ENCODE results near the gene KICS2. TPM values are rescaled to one million over a fixed set of nuclear protein-coding genes. Genes with fewer than 3 reads are reported as not detected.

Gene KICS2
- total and polyA plus RNA-seq, 2 of the 13 experiments (the other 11 are each of a cell fraction or from before 2014, with no cell fraction given), result 3.5 to 6.6 TPM

- TF ChIP-seq HOXA3 (CRISPR knock-in tag; IDR thresholded peaks at IDR 0.05) (no peak), TRIM24 (CRISPR knock-in tag; IDR thresholded peaks at IDR 0.05) (no peak), KDM5A (IDR thresholded peaks at IDR 0.05; ENCODE audit: borderline replicate concordance, low read length) (no peak)
Measured at GRCh38 chr12:64232196-64232595, 10.1 kb upstream of the KICS2 start (continued).

GRCh38 chr12:64229796-64230195, 7.7 kb upstream of the KICS2 start:
- ATAC-seq (no peak), FAIRE-seq (no peak), DNase-seq (ENCODE audit: low spot score) (no peak)
- no TSS peak for BruUV-seq (replicated peaks)
- Histone ChIP-seq H3K36me3 (replicated peaks in 1 of 2; ENCODE audit: control insufficient read depth in 1 of 2, insufficient read depth in 2 of 2, low read length in 2 of 2) (no peaks in the 10 kb centered on the region), H4K20me1 (ENCODE audit: insufficient read depth, low read length) (no peaks in the 10 kb centered on the region), H3K9me3 (ENCODE audit: low read length) (no peaks in the 10 kb centered on the region), H3K27ac (ENCODE audit: extremely low read length, insufficient read depth, low read length) (no peak overlapping the region), H3K4me3 (replicated peaks in 1 of 3; ENCODE audit: insufficient read depth in 1 of 3, low read depth in 2 of 3, low read length in 3 of 3) (no peak overlapping the region), H3K79me2 (ENCODE audit: insufficient read depth, low read length) (no peaks in the 10 kb centered on the region), H3K4me1 (ENCODE audit: insufficient read depth, low read length) (no peaks in the 10 kb centered on the region), H3K27me3 (ENCODE audit: control insufficient read depth in 1 of 2, insufficient read depth in 2 of 2, low read length in 2 of 2) (no peaks in the 10 kb centered on the region; a peak in 1 of 5 replicates), H3K4me2 (ENCODE audit: low read depth, low read length) (no peak overlapping the region), H2AFZ (ENCODE audit: low read length) (no peak overlapping the region), H3K9ac (ENCODE audit: insufficient read depth, low read depth, low read length) (no peak overlapping the region)
- TF ChIP-seq ZNF761 (CRISPR knock-in tag; conservative IDR thresholded peaks at IDR 0.05) (no peak), IRX3 (CRISPR knock-in tag; IDR thresholded peaks at IDR 0.05; ENCODE audit: borderline replicate concordance, low read depth) (no peak), ZNF407 (CRISPR knock-in tag; IDR thresholded peaks at IDR 0.05; ENCODE audit: not compliant biosample characterization) (no peak), REXO4 (CRISPR knock-in tag; IDR thresholded peaks at IDR 0.05; ENCODE audit: borderline replicate concordance) (no peak)
- ChIA-PET POLR2A (no interaction called here), CTCF (ENCODE audit: low intra/inter-chr PET ratio, low total read pairs) (no interaction called here)
- in situ Hi-C loops (cut with HindIII; ENCODE audit: extremely low pct_ligation_motif_present, low pct_unique_long_range_greater_than_20kb), result no loop called here
- intact Hi-C loops (cut with micrococcal nuclease; ENCODE audit: unreplicated experiment), result no loop called here
- WGBS (ENCODE audit: low lambda C conversion rate), result 39% methylated on average over 5 of the region's 5 CpGs
